H1 (cell line): ENCODE results near the gene GP5. TPM values are rescaled to one million over a fixed set of nuclear protein-coding genes. Genes with fewer than 3 reads are reported as not detected.

Experiments
- CTCF ChIA-PET: fragments of 300-600 bp; sonication (Branson Sonifier 250); formaldehyde crosslinking; loops from one replicate; lab custom pipeline; 2021; ENCODE audit not compliant: partially characterized antibody; lab: Charles Lee
- POLR2A ChIA-PET: fragments of 300-600 bp; sonication (Branson Sonifier 250); formaldehyde crosslinking; loops from one replicate; lab custom pipeline; 2021; ENCODE audit warnings: inconsistent platforms; ENCODE audit not compliant: partially characterized antibody; lab: Charles Lee
- DNase-seq, 2 experiments: peaks; one replicate each; pipeline versions ENCODE4 v3.0.0 to v3.0.0-alpha.2; 2010 to 2022; ENCODE audit warnings: low spot score in 2 of 2, low read depth in 1 of 2, mixed read lengths in 1 of 2
- FAIRE-seq: peaks from 2 replicates; lab custom pipeline; 2011; peaks lifted over from hg19 to GRCh38; lab: Jason Lieb, UNC
- H2AFZ ChIP-seq: 2 replicates; pipeline ENCODE4 v1.8.1; 2012; ENCODE audit warnings: low read length, inconsistent platforms
- H2AK5ac ChIP-seq: 2 replicates; pipeline ENCODE4 v1.6.1; 2013; ENCODE audit warnings: low read depth, low read length
- H2BK120ac ChIP-seq: replicated peaks from 2 replicates; pipeline ENCODE3; 2013; ENCODE audit warnings: low read depth, low read length, inconsistent platforms
- H2BK12ac ChIP-seq: 2 replicates; pipeline ENCODE4 v1.6.1; 2013; ENCODE audit warnings: low read depth, low read length
- H2BK15ac ChIP-seq: 2 replicates; pipeline ENCODE4 v1.6.1; 2013; ENCODE audit warnings: low read length
- H2BK20ac ChIP-seq: 2 replicates; pipeline ENCODE4 v1.6.1; 2013; ENCODE audit warnings: low read length
- H2BK5ac ChIP-seq: 2 replicates; pipeline ENCODE4 v1.6.1; 2013; ENCODE audit warnings: low read depth, low read length
- H3K14ac ChIP-seq: 2 replicates; pipeline ENCODE4 v1.6.1; 2013; ENCODE audit warnings: inconsistent platforms; ENCODE audit not compliant: insufficient read length
- H3K18ac ChIP-seq: 2 replicates; pipeline ENCODE4 v1.6.1; 2013; ENCODE audit warnings: low read length; ENCODE audit errors: extremely low read depth
- H3K23ac ChIP-seq: 2 replicates; pipeline ENCODE4 v1.6.1; 2013; ENCODE audit warnings: inconsistent platforms; ENCODE audit not compliant: insufficient read length
- H3K23me2 ChIP-seq: 2 replicates; pipeline ENCODE4 v1.6.1; 2013; ENCODE audit warnings: low read depth, low read length
- H3K27ac ChIP-seq: 2 replicates; pipeline ENCODE4 v1.6.1; 2011; ENCODE audit warnings: low read depth, low read length, inconsistent platforms
- H3K27me3 ChIP-seq, 4 experiments: replicated peaks in 1 of 4; 1 replicate in 1 of 4; 2 replicates in 3 of 4; pipeline versions ENCODE4 v1.6.1 to v1.8.1; 2011 to 2013; ENCODE audit warnings: low read length in 3 of 4, mild to moderate bottlenecking in 3 of 4, inconsistent platforms in 2 of 4, mixed read lengths in 2 of 4, moderate library complexity in 1 of 4; ENCODE audit not compliant: control insufficient read depth in 3 of 4, insufficient read depth in 3 of 4; ENCODE audit errors: extremely low read depth in 1 of 4
- H3K36me3 ChIP-seq, 4 experiments: 2 replicates each; pipeline versions ENCODE4 v1.6.1 to v1.8.1; 2011 to 2013; ENCODE audit warnings: mild to moderate bottlenecking in 4 of 4, low read length in 3 of 4, moderate library complexity in 2 of 4, control low read depth in 1 of 4, inconsistent platforms in 1 of 4; ENCODE audit not compliant: insufficient read depth in 4 of 4, control insufficient read depth in 2 of 4
- H3K4ac ChIP-seq: replicated peaks from 2 replicates; pipeline ENCODE3; 2013; ENCODE audit warnings: low read length, low read depth, mixed read lengths, inconsistent platforms; ENCODE audit not compliant: insufficient read length
- H3K4me1 ChIP-seq, 4 experiments: replicated peaks in 1 of 4; 1 replicate in 1 of 4; 2 replicates in 3 of 4; pipeline versions ENCODE4 v1.6.1 to v1.8.1; 2011 to 2013; ENCODE audit warnings: low read length in 3 of 4, inconsistent platforms in 2 of 4, mixed read lengths in 1 of 4; ENCODE audit not compliant: insufficient read depth in 4 of 4, control insufficient read depth in 3 of 4
- H3K4me2 ChIP-seq, 2 experiments: 2 replicates each; pipeline versions ENCODE4 v1.6.1 to v1.8.1; 2011 to 2013; ENCODE audit warnings: low read depth in 2 of 2, low read length in 2 of 2, control low read depth in 1 of 2, inconsistent platforms in 1 of 2, mild to moderate bottlenecking in 1 of 2; ENCODE audit not compliant: insufficient read depth in 1 of 2
- H3K4me3 ChIP-seq, 4 experiments: fragments of 200-600, 300-600 bp in 1 of 4; sonication (generic), shearing (Covaris generic), sonication (Bioruptor Twin) in 1 of 4; 2 replicates each; pipeline versions ENCODE4 v1.5.1 to v1.8.1; 2011 to 2016; ENCODE audit warnings: low read length in 4 of 4, low read depth in 3 of 4, control low read depth in 2 of 4, inconsistent platforms in 2 of 4, mild to moderate bottlenecking in 2 of 4, mixed read lengths in 1 of 4, moderate library complexity in 1 of 4; ENCODE audit not compliant: insufficient read depth in 2 of 4; ENCODE audit errors: extremely low read depth in 1 of 4
- H3K56ac ChIP-seq: replicated peaks from 2 replicates; pipeline ENCODE3; 2013; ENCODE audit warnings: low read depth, mild to moderate bottlenecking, mixed read lengths, low read length, inconsistent platforms; ENCODE audit not compliant: insufficient read length
- H3K79me1 ChIP-seq: 2 replicates; pipeline ENCODE4 v1.6.1; 2013; ENCODE audit warnings: low read depth, low read length, control low read depth
- H3K79me2 ChIP-seq, 2 experiments: 2 replicates each; pipeline versions ENCODE4 v1.6.1 to v1.8.1; 2012 to 2013; ENCODE audit warnings: low read length in 2 of 2, mild to moderate bottlenecking in 2 of 2, inconsistent platforms in 1 of 2; ENCODE audit not compliant: insufficient read depth in 2 of 2, control insufficient read depth in 1 of 2
- H3K9ac ChIP-seq, 4 experiments: replicated peaks in 1 of 4; 1 replicate in 1 of 4; 2 replicates in 3 of 4; pipeline versions ENCODE4 v1.6.1 to v1.8.1; 2011 to 2013; ENCODE audit warnings: low read depth in 3 of 4, low read length in 3 of 4, control low read depth in 2 of 4, mild to moderate bottlenecking in 2 of 4, moderate library complexity in 2 of 4, inconsistent platforms in 1 of 4; ENCODE audit errors: extremely low read depth in 1 of 4
- H3K9me3 ChIP-seq, 2 experiments: 2 replicates each; pipeline versions ENCODE4 v1.6.1 to v1.8.1; 2012 to 2013; ENCODE audit warnings: mild to moderate bottlenecking in 2 of 2, moderate library complexity in 2 of 2, control low read depth in 1 of 2, inconsistent platforms in 1 of 2, low read depth in 1 of 2, low read length in 1 of 2, mixed read lengths in 1 of 2; ENCODE audit not compliant: insufficient read depth in 2 of 2
- H4K20me1 ChIP-seq, 2 experiments: replicated peaks in 1 of 2; 2 replicates each; pipeline versions ENCODE3 to v1.8.1; 2011 to 2013; ENCODE audit warnings: inconsistent platforms in 2 of 2, low read length in 2 of 2, mild to moderate bottlenecking in 1 of 2; ENCODE audit not compliant: insufficient read depth in 2 of 2, control insufficient read depth in 1 of 2
- H4K5ac ChIP-seq: 2 replicates; pipeline ENCODE4 v1.6.1; 2013; ENCODE audit warnings: low read length, low read depth, mixed read lengths, inconsistent platforms; ENCODE audit not compliant: insufficient read length
- H4K8ac ChIP-seq: 2 replicates; pipeline ENCODE4 v1.8.0; 2013; ENCODE audit warnings: mild to moderate bottlenecking, moderate library complexity, low read length, inconsistent platforms; ENCODE audit not compliant: insufficient read depth; ENCODE audit errors: extremely low read depth
- H4K91ac ChIP-seq: replicated peaks from 2 replicates; pipeline ENCODE3; 2013; ENCODE audit warnings: low read length, mixed read lengths, inconsistent platforms; ENCODE audit not compliant: insufficient read length
- ASH2L ChIP-seq: fragments of 200-600, 300-600 bp; sonication (generic); IDR thresholded peaks from one replicate; pipeline ENCODE4 v1.7.1; 2017; ENCODE audit warnings: low read length
- ATF3 ChIP-seq: IDR thresholded peaks from 2 replicates; pipeline ENCODE4 v1.6.1; 2011; ENCODE audit warnings: low read depth, mild to moderate bottlenecking, low read length; ENCODE audit not compliant: insufficient read depth
- MAX ChIP-seq: IDR thresholded peaks from 2 replicates; pipeline ENCODE4 v1.6.1; 2012; ENCODE audit warnings: inconsistent platforms
- POU5F1 ChIP-seq: IDR thresholded peaks from 2 replicates; pipeline ENCODE4 v1.6.1; 2011; ENCODE audit warnings: low read depth, mild to moderate bottlenecking, low read length, moderate library complexity
- RBBP5 ChIP-seq: IDR thresholded peaks from 2 replicates; pipeline ENCODE4 v1.7.1; 2012; ENCODE audit warnings: low read depth, mild to moderate bottlenecking, inconsistent platforms, low read length, moderate library complexity, borderline replicate concordance
- RNF2 ChIP-seq: fragments of 200-900, 300-1000 bp; sonication (generic); IDR thresholded peaks from 2 replicates; pipeline ENCODE4 v1.7.1; 2016; ENCODE audit warnings: borderline replicate concordance, low read depth, mild to moderate bottlenecking, antibody characterized with exemption, low read length; ENCODE audit not compliant: poor library complexity, severe bottlenecking; ENCODE audit errors: missing control alignments
- RXRA ChIP-seq: IDR thresholded peaks from 2 replicates; pipeline ENCODE4 v1.6.1; 2011; ENCODE audit warnings: low read depth, mild to moderate bottlenecking, low read length, moderate library complexity; ENCODE audit not compliant: insufficient read depth
- SIX5 ChIP-seq: IDR thresholded peaks from 2 replicates; pipeline ENCODE4 v1.6.1; 2011; ENCODE audit warnings: mild to moderate bottlenecking, low read depth, low read length
- SP4 ChIP-seq: IDR thresholded peaks from 2 replicates; pipeline ENCODE4 v1.6.1; 2012; ENCODE audit warnings: low read length, inconsistent platforms
- TAF1 ChIP-seq: IDR thresholded peaks from 2 replicates; pipeline ENCODE4 v1.6.1; 2011; ENCODE audit warnings: mild to moderate bottlenecking, low read depth, low read length
- YY1 ChIP-seq: IDR thresholded peaks from 2 replicates; pipeline ENCODE4 v1.6.1; 2011; ENCODE audit warnings: low read depth, mild to moderate bottlenecking, low read length
- WGBS, 2 experiments: shearing (Covaris generic) in 1 of 2; methylation state at CpG; one replicate each; pipeline versions ENCODE4 v1.1.6 to v1.1.7; 2013 to 2015; ENCODE audit warnings: low lambda C conversion rate in 2 of 2, mixed read lengths in 2 of 2, inconsistent platforms in 1 of 2, low coverage in 1 of 2, missing lambda C conversion rate in 1 of 2; ENCODE audit not compliant: insufficient replicate concordance in 2 of 2, insufficient coverage in 1 of 2, insufficient read length in 1 of 2; ENCODE audit errors: extremely low coverage in 1 of 2, missing lambda C conversion rate in 1 of 2; 5-methylcytosine and 5-hydroxymethylcytosine counted together
- polyA plus RNA-seq, 7 experiments: library from polyadenylated mRNA; depleted of rRNA in 3 of 7; stranded (reverse) in 5 of 7; unstranded in 2 of 7; fragments of >200 nt in 5 of 7; fragments of 200-250 nt in 2 of 7; gene quantifications; 1 replicate in 5 of 7; 2 replicates in 1 of 7; 4 replicates in 1 of 7; pipeline versions ENCODE4 v1.2.1 to v1.2.3, GENCODE V29; 2011 to 2013; ENCODE audit warnings: missing spikeins in 2 of 7, mixed read lengths in 2 of 7
- total RNA-seq: library from RNA; stranded (reverse); fragmentation: NEBNext Ultra II Directional; extraction: Animal tissue kit (Norgen Biotek cat#: 25700); gene quantifications from 2 replicates; pipeline ENCODE4 v1.2.1, GENCODE V29; 2021

Gene GP5
- total and polyA plus RNA-seq, 2 of the 8 experiments (the other 6 are each of a cell fraction or from before 2014, with no cell fraction given), result 0.13 to 0.14 TPM

GRCh38 chr3:194364652-194365434 is 34.2 kb downstream of the GP5 start:
- H3K9ac ChIP-seq, result no peak overlapping the region
- POLR2A ChIA-PET, result interaction anchor here (1.3 to 1.5 kb wide), 2 partner anchors 32 to 34 kb away, joined by 3 to 4 read pairs; no protein-coding TSS in a partner anchor
- TF ChIP-seq ATF3 (no peak), SP4 (no peak), RXRA (no peak), TAF1 (no peak), ASH2L (no peak), SIX5 (no peak), POU5F1 (no peak), RNF2 (no peak), RBBP5 (no peak), MAX (no peak), YY1 (no peak)

More at GRCh38 chr3:194364652-194365434, 34.2 kb downstream of the GP5 start:
- H3K18ac ChIP-seq, result no peak overlapping the region
- no peak overlapping the region for H3K4me2 ChIP-seq
- H4K20me1 ChIP-seq, result no peaks in the 10 kb centered on the region
- H2BK15ac ChIP-seq, result 0 out of 2 replicates have a peak overlapping the region, but pooled peaks have one; percentile 46
- H3K27me3 ChIP-seq, result peaks cover 0 to 8% (median 3%) of the 10 kb centered on the region in 4 experiments; a peak in 4 of 7 replicates
- CTCF ChIA-PET, result interaction anchor here (0.6 to 18.9 kb wide), 7 partner anchors 11 to 642 kb away, joined by 3 to 344 read pairs (median 3); no protein-coding TSS in a partner anchor
- no peak overlapping the region for H3K56ac ChIP-seq
- 66% methylated on average over 20 of the region's 20 CpGs; no CpG with 5 or more reads in 1 of the 2 experiments for WGBS, 2 experiments
- FAIRE-seq (no peak), DNase-seq (no peak)
- H3K4me1 ChIP-seq, result peaks cover 2 to 15% (median 9%) of the 10 kb centered on the region in 4 experiments
- H2BK120ac ChIP-seq, result no peak overlapping the region
- H3K23me2 ChIP-seq, result peaks cover 1% of the 10 kb centered on the region; the same call in 1 of the 2 replicates
- H3K9me3 ChIP-seq, result no peaks in the 10 kb centered on the region; a peak in 1 of 4 replicates
- H2AK5ac ChIP-seq, result no peak overlapping the region
- no peak overlapping the region; the same call in 1 of the 2 replicates for H4K8ac ChIP-seq
- no peak overlapping the region for H4K5ac ChIP-seq
- no peak overlapping the region for H3K4ac ChIP-seq
- no peaks in the 10 kb centered on the region for H3K79me1 ChIP-seq
- no peaks in the 10 kb centered on the region for H3K79me2 ChIP-seq
- H2BK5ac ChIP-seq, result no peak overlapping the region
- no peak overlapping the region for H2AFZ ChIP-seq
- H3K14ac ChIP-seq, result no peak overlapping the region
- H3K36me3 ChIP-seq, result no peaks in the 10 kb centered on the region
- H2BK20ac ChIP-seq, result no peak overlapping the region
- H4K91ac ChIP-seq, result no peak overlapping the region
- no peak overlapping the region for H2BK12ac ChIP-seq
- H3K4me3 ChIP-seq, result no peak overlapping the region
- no peak overlapping the region for H3K23ac ChIP-seq
- H3K27ac ChIP-seq, result no peak overlapping the region
